ENCODE data around the gene MSMO1.

DNA sequence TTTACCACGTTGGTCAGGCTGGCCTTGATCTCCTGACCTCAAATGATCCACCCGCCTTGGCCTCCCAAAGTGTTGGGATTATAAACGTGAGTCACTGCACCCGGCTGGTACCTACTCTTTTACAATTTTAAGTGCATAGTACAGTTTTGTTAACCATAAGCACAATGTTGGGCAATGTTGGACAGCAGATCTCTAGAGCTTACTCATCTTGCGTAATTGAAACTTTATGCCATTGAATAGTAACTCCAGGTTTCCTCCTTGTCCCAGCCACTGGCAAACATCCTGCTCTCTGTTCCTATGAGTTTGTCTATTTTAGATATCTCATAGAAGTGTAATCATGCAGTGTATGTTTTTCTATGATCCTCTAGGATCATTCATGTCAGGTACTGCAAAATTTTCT is 42.1 kb downstream of the MSMO1 start:
- TF ChIP-seq POLR2AphosphoS5 (IDR thresholded peaks at IDR 0.05; ENCODE audit: low read depth) (no peak), EZH2 (IDR thresholded peaks at IDR 0.05; ENCODE audit: low read depth, unreplicated experiment) (no peak), ZNF114 (CRISPR knock-in tag; IDR thresholded peaks at IDR 0.05) (no peak), EZH2phosphoT487 (IDR thresholded peaks at IDR 0.05; ENCODE audit: unreplicated experiment) (no peak), JUNB (IDR thresholded peaks at IDR 0.05; ENCODE audit: unreplicated experiment) (no peak), CREB1 (CRISPR knock-in tag; IDR thresholded peaks at IDR 0.05; ENCODE audit: low read depth) (no peak)
- TF ChIP-seq, protein P1, sequence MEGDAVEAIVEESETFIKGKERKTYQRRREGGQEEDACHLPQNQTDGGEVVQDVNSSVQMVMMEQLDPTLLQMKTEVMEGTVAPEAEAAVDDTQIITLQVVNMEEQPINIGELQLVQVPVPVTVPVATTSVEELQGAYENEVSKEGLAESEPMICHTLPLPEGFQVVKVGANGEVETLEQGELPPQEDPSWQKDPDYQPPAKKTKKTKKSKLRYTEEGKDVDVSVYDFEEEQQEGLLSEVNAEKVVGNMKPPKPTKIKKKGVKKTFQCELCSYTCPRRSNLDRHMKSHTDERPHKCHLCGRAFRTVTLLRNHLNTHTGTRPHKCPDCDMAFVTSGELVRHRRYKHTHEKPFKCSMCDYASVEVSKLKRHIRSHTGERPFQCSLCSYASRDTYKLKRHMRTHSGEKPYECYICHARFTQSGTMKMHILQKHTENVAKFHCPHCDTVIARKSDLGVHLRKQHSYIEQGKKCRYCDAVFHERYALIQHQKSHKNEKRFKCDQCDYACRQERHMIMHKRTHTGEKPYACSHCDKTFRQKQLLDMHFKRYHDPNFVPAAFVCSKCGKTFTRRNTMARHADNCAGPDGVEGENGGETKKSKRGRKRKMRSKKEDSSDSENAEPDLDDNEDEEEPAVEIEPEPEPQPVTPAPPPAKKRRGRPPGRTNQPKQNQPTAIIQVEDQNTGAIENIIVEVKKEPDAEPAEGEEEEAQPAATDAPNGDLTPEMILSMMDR (conservative IDR thresholded peaks at IDR 0.05; ENCODE audit: low read depth in 2 of 2), result no peak
- TF ChIP-seq, protein P2, sequence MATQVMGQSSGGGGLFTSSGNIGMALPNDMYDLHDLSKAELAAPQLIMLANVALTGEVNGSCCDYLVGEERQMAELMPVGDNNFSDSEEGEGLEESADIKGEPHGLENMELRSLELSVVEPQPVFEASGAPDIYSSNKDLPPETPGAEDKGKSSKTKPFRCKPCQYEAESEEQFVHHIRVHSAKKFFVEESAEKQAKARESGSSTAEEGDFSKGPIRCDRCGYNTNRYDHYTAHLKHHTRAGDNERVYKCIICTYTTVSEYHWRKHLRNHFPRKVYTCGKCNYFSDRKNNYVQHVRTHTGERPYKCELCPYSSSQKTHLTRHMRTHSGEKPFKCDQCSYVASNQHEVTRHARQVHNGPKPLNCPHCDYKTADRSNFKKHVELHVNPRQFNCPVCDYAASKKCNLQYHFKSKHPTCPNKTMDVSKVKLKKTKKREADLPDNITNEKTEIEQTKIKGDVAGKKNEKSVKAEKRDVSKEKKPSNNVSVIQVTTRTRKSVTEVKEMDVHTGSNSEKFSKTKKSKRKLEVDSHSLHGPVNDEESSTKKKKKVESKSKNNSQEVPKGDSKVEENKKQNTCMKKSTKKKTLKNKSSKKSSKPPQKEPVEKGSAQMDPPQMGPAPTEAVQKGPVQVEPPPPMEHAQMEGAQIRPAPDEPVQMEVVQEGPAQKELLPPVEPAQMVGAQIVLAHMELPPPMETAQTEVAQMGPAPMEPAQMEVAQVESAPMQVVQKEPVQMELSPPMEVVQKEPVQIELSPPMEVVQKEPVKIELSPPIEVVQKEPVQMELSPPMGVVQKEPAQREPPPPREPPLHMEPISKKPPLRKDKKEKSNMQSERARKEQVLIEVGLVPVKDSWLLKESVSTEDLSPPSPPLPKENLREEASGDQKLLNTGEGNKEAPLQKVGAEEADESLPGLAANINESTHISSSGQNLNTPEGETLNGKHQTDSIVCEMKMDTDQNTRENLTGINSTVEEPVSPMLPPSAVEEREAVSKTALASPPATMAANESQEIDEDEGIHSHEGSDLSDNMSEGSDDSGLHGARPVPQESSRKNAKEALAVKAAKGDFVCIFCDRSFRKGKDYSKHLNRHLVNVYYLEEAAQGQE (IDR thresholded peaks at IDR 0.05; ENCODE audit: unreplicated experiment), result no peak

Data from GM23338 (cell line).